DLD1 (cell line): ENCODE data around the gene RAB20.
"Not testable (repeated sequence)": the region's sequence is repeated elsewhere in the genome, so short reads cannot be mapped to it uniquely, and the experiment has no call there.

Experiments
- in situ Hi-C: cut with HindIII; loops from 2 replicates; pipeline ENCODE4 v1.10.0; 2017; ENCODE audit warnings: low sequenced_read_pairs

The RAB20 gene

GRCh38 chr13:110576070-110576394, 14.5 kb upstream of the RAB20 start:
- in situ Hi-C loops = no loop called here

- in situ Hi-C loops = no loop called here
Observed at GRCh38 chr13:110575322-110576069, 14.0 kb upstream of the RAB20 start.

- in situ Hi-C loops = no loop called here
Observed at GRCh38 chr13:110574161-110574560, 12.6 kb upstream of the RAB20 start.

- in situ Hi-C loops = no loop called here
Observed at GRCh38 chr13:110572778-110573118, 11.2 kb upstream of the RAB20 start.

- in situ Hi-C loops = no loop called here
Observed at GRCh38 chr13:110571896-110572777, 10.6 kb upstream of the RAB20 start.

GRCh38 chr13:110570886-110571285, 9.4 kb upstream of the RAB20 start:
- in situ Hi-C loops = no loop called here

GRCh38 chr13:110569962-110570361, 8.4 kb upstream of the RAB20 start:
- in situ Hi-C loops = not testable (repeated sequence)

GRCh38 chr13:110568612-110569011, 7.1 kb upstream of the RAB20 start:
- in situ Hi-C loops = no loop called here

- in situ Hi-C loops = no loop called here
Observed at GRCh38 chr13:110566171-110566570, 4.6 kb upstream of the RAB20 start.

GRCh38 chr13:110565296-110565695, 3.8 kb upstream of the RAB20 start:
- in situ Hi-C loops = no loop called here

- in situ Hi-C loops = no loop called here
Observed at GRCh38 chr13:110564472-110564985, 3.0 kb upstream of the RAB20 start.

GRCh38 chr13:110563463-110563774, 1.9 kb upstream of the RAB20 start:
- in situ Hi-C loops = no loop called here

- in situ Hi-C loops = no loop called here
Observed at GRCh38 chr13:110562696-110563462, 1.4 kb upstream of the RAB20 start.

- in situ Hi-C loops = no loop called here
Observed at GRCh38 chr13:110562036-110562597, 595 bp upstream of the RAB20 start.

GRCh38 chr13:110560601-110561343, 750 bp downstream of the RAB20 start:
- in situ Hi-C loops = no loop called here

- in situ Hi-C loops = no loop called here
Observed at GRCh38 chr13:110559986-110560385, 1.5 kb downstream of the RAB20 start.

- in situ Hi-C loops = no loop called here
Observed at GRCh38 chr13:110559429-110559943, 2.0 kb downstream of the RAB20 start.

- in situ Hi-C loops = no loop called here
Observed at GRCh38 chr13:110557610-110558305, 3.8 kb downstream of the RAB20 start.

GRCh38 chr13:110557082-110557481, 4.4 kb downstream of the RAB20 start:
- in situ Hi-C loops = no loop called here

GRCh38 chr13:110556224-110556606, 5.3 kb downstream of the RAB20 start:
- in situ Hi-C loops = no loop called here
